Right hindlimb (tissue), 1 donor: ENCODE measurements around the gene SLC8B1.

ENCODE experiments used
- DNase-seq: peaks from one replicate; pipeline ENCODE4 v3.0.0-alpha.2; 2018

The SLC8B1 gene

GRCh38 chr12:113292091-113292490, 42.8 kb downstream of the SLC8B1 start:
- DNase-seq = no peak

DNA sequence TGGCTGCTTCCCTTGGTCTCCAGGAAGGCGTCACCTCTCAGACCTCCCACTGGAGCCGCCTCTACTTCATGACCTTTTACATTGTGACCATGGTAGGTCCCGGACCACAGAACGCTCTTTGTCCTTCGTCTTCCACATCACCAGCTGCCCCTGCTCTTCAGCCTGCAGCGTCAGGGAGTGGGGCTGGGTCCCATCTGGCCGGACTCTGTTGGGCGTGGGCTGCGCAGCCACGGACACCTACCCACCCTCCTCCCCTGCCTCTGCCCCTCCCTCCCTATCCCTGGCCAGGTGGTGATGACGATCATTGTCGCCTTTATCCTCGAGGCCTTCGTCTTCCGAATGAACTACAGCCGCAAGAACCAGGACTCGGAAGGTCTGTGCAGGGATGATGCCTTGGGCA, 43.3 kb downstream of the SLC8B1 start:
- DNase-seq = no peak

GRCh38 chr12:113290506-113290905, 44.4 kb downstream of the SLC8B1 start:
- no peak for DNase-seq

DNA sequence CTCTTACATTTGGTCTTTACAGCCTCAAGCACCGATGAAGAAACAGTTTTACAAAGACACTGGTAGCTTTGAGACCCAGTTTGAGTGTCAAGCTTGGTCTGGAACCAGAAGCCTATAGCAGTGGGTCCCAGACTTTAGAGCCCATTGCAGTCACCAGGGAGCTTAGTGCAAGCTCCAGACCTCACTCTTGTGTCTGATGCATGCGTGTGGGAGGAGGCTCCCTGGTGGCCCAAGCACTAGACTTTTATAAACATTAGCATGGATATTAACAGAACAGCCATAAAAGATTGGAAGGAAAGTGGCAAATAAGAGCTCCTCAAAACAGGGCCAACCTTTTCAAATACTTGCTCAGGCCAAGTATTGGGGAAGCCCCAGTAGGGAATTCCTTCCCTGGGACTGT, 45.5 kb downstream of the SLC8B1 start:
- DNase-seq = no peak

- DNase-seq = no peak
Observed at GRCh38 chr12:113287899-113288282, 47.0 kb downstream of the SLC8B1 start.

DNA sequence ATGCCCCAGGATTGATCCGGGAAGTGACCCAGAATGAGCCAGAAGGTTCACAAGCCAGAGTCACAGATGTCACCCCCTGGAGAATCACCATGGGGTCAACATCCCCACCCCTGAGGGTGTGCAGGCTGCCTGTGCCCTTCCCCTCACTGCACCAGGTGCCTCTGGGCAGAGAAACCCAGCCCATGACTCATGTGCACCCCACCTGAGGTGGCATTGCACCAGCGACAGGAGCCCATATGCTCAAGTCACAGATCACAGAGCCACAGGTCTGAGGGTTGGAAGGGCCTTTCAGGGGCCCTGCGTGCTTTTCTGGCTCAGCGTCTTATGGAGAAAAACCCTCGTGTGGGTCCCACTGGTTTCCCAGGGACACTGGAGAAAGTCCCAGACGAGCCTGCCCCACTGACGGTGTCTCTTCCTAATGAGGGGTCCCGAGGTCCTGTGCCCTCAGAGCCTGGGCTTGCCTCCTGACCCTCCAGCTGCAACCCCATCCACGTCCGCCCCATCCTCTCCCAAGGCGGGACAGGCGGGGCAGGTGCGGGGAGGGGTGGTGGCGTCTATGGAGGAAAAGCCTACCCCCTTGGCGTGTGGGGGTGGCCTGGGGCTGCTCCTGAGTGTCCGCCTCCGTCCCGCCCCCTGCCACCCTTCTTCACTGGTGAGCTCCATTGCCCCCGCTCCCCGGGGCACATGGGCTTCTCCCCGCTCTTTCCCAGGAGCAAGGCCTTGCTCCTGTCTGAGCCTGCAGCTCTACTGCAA, 47.6 kb downstream of the SLC8B1 start:
- DNase-seq = no peak

DNA sequence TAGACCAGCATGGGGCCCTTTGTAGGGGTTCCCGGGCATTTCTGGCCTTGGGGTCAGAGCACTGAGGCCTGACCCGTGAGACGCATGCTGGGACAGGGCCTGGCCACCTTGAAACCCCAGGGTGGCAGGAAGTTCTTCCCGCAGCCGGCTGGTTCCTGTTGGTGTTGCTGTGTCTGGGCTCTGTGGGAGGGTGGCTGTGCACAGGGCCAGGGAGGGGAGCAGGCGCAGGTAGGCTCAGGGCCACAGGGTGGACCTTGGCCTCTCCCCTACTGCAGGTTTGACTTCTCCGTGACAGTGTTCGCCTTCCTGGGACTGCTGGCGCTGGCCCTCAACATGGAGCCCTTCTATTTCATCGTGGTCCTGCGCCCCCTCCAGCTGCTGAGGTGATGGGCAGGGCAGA, 48.2 kb downstream of the SLC8B1 start:
- no peak for DNase-seq

DNA sequence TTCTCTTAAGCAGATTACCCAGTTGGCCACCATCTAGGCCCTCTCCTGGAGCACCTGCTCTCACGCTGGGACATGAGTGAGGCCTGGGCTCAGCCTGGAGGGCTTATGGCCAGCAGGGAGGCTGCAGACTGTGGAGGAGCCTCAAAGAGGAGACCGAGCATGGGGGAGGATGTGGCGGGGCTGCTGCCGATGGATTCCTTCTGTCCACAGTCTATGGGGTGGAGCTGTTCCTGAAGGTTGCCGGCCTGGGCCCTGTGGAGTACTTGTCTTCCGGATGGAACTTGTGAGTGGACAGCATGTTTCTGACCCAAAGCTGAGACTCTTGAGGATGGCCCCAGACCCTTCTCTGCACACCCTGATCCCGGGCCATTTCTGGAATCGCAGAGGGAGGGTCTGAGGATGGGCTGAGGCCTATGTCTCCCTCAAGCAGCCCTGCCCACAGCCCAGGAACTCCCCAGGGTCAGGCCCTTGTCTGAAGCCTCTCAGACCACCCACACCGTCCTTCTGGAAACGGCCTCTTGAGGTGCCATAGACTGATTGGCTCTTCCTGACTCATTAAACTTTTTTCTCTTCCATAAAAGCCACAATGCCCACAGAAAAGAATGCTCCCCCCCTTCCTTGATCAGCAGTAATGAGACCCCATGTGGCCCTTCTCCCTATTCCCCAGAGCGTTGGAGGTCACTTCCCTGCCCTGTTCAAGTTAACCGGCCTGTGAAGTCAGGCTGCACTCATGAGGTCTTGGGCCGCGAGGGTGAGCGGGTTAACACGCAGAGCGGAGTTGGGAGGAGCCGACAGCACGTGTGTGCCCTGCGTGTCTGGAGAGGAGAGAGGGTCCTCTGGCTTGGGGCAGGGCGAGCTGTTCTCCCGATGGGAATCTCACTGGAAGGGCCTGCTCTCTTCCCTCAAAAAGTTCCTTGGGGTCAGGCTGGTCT, 49.0 kb downstream of the SLC8B1 start:
- DNase-seq = no peak

GRCh38 chr12:113284751-113285150, 50.2 kb downstream of the SLC8B1 start:
- no peak for DNase-seq

GRCh38 chr12:113278633-113279032, 56.3 kb downstream of the SLC8B1 start:
- no peak for DNase-seq

- DNase-seq = no peak
Observed at GRCh38 chr12:113278141-113278540, 56.8 kb downstream of the SLC8B1 start.

- DNase-seq = no peak
Observed at GRCh38 chr12:113277511-113277910, 57.4 kb downstream of the SLC8B1 start.

DNA sequence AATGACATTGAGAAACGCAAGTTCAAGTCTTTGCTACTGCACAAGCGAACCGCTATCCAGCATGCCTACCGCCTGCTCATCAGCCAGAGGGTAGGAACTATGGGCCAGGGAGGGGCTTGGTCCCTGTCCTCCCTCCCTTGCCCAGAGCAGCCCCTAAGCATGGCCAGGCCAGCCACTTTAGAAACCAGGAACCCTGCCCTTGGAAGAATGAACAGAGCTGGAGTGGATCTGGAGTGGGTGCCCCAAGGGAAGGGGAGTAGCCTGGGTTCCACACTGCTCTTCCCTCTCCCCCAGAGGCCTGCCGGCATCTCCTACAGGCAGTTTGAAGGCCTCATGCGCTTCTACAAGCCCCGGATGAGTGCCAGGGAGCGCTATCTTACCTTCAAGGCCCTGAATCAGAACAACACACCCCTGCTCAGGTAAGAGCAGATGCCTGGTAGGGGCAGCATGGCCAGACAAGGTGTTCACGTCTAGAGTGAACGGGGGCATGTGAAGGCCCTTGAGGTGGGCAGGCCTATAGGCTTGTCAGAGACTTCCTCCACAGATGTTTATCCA, 57.9 kb downstream of the SLC8B1 start:
- no peak for DNase-seq

DNA sequence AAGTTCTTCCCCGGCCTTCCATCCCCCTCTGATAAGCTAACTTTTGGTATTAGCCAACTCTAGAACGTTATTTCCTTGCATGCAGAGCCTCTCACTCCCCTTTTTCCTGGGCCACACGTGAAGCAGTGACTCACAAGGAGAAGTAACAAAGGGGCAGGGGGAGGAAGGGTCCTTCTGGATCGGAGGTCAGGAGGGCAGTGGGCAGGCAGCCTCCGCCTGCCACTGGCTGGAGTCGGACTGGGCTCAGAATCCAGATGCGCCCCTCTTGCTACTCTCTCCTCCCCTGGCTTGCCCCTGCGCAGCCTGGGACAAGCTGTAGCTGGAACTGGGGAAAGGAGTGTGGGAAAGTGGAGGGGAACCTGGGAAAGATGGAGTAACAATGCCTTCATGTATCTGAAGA, 58.6 kb downstream of the SLC8B1 start:
- DNase-seq = no peak

DNA sequence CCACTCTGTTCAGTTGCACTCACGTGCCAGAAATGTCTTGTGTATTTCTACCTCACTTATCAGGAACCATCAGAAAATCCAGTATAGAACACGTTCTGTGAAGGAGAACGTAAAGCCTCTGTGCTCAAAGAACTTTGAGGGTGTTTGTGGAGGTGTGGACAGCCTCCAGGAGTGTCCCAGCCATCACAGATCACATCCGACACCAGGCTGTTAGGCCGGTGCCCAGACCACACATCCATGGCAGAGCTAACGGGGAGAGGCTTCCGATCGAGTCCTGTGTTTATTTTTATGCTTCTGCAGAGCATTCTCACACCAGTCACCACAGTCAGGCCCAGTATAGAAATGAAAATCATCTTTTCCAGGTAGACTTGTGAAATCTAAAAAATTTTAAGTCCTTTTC, 60.1 kb downstream of the SLC8B1 start:
- DNase-seq = no peak

DNA sequence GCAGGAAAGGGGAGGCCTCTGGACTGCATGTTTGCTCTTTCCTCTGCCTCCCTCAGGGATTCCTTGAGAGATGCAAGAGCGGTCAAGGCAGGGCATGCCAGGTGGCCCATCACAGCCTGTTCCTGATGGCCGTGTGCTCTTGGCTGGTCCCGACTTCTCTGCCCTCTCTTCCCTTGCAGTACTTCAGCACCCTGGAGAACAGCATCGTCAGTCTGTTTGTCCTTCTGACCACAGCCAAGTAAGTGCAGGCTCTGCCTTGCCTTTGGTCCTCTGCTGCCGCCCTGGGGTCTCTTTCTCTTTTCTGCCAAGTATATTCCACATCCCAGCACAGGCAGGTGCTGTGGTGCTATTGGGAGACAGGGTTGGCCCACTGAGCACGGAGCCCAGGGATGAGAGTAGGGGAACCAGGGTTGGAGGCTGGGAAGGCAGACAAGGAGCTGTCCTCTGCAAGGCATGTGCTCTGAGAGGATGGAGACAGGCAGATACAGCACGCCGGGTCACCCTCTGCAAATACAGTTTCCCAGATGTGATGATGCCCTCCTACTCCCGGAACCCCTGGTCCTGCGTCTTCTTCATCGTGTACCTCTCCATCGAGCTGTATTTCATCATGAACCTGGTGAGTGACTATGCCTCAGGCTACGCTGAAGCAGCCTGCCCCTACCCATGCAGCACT, 61.7 kb downstream of the SLC8B1 start:
- no peak for DNase-seq

GRCh38 chr12:113271853-113272561, 62.9 kb downstream of the SLC8B1 start:
- DNase-seq = peak; percentile 65

DNA sequence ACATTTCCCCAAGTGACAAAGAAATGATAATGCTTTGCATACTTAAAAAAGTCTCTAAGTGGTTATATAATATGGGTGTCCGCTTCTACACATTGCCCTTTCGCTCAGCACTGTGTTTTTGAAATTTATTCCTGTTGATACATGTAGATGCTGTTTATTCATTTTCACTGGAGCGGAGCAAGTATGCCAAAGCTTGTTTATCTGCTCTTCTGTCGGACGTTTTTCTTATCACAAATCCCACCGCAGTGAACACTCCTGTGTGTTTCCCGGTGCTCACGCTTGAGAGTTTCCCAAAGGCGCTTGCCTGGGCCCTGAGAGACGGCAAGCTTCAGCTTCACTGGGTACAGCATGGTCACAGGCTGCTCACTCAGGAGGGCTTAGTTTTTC, 63.5 kb downstream of the SLC8B1 start:
- no peak for DNase-seq

- DNase-seq = no peak
Observed at GRCh38 chr12:113270709-113271009, 64.2 kb downstream of the SLC8B1 start.

GRCh38 chr12:113269257-113269943, 65.5 kb downstream of the SLC8B1 start:
- no peak for DNase-seq

- no peak for DNase-seq
Observed at GRCh38 chr12:113268621-113269020, 66.3 kb downstream of the SLC8B1 start.

DNA sequence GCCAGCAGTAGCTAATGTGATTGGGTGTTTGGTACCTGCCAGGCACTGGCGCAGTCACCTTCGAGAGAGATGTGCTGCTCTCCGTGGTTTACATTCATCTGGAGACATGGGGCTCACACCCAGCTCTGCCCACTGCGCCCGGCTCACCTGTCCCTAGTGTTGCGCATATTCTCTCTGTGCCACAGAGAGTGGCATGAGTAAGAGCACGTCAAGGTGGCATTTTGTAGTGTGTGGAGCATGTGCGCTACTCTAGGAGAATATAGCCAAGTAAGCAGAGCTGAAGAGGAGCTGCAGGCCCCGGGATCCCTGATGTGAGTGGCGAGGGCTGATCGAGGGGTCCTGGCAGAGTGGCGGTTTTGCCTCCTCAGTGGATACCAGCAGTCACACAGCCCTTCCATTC, 66.8 kb downstream of the SLC8B1 start:
- no peak for DNase-seq
